HG03432 (cell line): ENCODE results near the gene NNT.

Experiments used
- ATAC-seq: cut with Tn5 transposase; IDR thresholded peaks from one replicate; pipeline ENCODE4 v1.9.1; 2021; ENCODE audit warnings: mild to moderate bottlenecking, moderate library complexity; ENCODE audit not compliant: unreplicated experiment

NNT gene

GRCh38 chr5:43622074-43622473, 19.1 kb downstream of the NNT start:
- no peak for ATAC-seq

DNA sequence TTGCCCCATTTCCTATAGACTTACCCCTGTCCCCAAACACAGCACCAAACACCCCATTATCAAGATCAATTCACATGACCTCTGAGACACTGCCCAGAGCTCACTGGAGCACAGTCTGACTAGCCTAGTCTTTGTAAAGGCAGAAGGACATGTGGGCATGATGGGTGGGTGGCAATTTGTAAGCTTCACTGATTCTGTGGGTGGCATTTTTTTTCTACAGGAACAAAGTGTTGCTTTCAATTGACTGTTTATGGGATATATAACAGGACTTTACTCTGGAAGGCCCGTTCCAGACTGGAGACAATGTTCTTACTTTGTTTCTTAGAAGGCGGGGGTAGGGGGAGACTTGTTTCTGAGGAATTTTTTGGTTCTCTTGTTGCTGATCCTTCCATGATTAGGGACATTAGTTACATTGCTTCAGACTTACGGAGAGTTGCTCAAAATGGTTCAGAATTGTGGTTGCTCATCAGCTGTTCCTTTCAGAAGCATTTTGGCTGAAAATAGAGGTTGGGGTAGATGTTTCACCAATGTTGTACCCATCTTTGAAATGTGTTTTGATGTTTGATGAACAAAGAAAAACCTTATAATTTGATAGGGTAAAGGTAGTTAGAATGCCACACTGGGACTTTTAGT, 20.2 kb downstream of the NNT start:
- no peak for ATAC-seq

DNA sequence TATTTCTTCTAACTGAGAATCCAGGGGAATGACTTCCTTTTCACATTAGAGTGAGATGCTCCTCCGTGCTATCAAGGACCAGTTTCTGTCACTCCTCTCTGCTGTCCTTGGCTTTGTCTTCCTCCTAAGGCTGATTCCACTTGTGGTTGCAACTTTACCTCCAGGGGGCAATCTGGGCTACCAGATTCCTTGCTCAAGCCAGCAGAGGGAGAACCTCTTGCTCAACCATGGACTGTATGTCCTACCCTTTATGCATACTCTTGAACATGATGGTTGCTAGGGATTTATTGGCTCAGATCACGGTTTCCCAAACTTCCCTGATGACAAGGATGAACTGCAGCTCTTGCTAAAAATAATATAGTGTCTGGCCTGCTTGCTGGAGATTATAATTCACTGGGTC, 24.0 kb downstream of the NNT start:
- no peak for ATAC-seq

- ATAC-seq, result peak; percentile 96
Measured at GRCh38 chr5:43631182-43631910, 28.4 kb downstream of the NNT start.

- ATAC-seq, result no peak
Measured at GRCh38 chr5:43634621-43635020, 31.6 kb downstream of the NNT start.

GRCh38 chr5:43635374-43635773, 32.4 kb downstream of the NNT start:
- ATAC-seq, result no peak

DNA sequence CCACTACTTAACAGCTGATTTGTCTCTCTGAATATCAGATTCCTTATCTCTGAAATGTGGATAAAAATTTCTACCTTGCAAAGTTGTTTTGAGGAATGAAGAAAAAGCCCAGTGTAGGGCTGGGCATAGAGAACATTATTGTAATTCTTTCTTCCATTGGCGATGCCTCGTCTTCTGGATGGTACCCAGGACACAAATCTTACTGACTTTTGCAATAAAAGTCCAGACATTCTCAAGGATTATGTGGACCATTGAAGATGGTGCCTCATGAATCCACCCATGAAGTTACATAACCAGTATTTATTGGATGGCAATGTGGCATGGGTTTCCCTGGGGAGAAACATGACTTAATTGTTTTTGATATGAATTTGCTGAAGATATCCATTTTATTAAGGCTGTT, 33.1 kb downstream of the NNT start:
- ATAC-seq, result no peak

- ATAC-seq, result no peak
Measured at GRCh38 chr5:43637416-43637815, 34.4 kb downstream of the NNT start.

DNA sequence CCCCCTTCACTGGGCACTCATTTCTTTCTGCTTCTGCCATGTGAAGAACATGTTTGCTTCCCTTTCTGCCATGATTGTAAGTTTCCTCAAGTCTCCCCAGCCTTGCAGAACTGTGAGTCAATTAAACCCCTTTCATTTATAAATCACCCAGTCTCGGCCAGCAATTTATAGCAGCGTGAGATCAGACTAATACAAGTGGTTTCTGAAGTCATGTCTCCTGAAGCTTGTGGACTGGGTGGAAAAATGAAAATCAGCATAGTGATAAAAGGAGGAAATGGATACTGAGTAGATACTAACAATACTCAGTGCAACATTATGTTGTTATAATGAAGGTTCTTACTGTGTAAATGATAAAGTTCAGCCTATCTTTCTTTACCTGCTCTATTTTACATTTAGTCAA, 35.1 kb downstream of the NNT start:
- no peak for ATAC-seq

DNA sequence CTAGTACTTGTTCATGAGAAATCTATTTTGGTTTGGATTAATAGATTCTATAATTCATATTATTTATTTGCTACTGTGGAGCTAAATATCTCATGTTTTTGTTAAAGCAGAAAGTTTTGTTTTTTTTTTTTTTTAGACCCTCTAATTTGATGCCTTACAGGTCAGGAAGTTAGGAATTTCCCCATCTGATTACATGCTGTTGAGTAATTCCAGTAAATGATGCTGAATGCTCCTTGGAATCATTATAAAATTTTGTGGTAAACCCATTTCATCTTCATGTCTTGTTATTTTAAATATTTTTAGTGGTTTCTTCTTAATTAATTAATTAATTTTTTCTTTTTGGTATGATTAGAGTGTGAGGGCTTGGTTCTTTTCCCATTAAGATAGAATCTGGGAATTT, 35.6 kb downstream of the NNT start:
- no peak for ATAC-seq

- ATAC-seq, result no peak
Measured at GRCh38 chr5:43639566-43639965, 36.6 kb downstream of the NNT start.

- ATAC-seq, result no peak
Measured at GRCh38 chr5:43642428-43642827, 39.4 kb downstream of the NNT start.

DNA sequence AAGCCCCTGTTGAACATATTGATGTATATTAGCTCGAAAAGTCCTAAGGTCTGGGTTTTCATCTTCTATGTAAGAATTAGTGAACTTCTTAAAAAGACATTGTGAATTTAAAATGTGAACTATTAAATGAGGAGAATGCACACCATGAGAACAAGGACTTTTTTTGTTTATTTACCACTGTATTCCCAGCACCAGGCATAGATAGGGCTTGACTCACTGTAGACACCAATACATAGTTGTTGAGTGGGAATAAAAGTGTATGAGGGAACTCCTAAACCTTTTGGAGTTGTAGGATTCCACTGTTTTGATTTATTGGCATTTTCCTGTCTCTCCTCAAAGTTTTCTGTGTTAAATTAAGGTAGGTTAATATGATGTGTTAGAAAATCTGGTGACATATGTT, 40.3 kb downstream of the NNT start:
- ATAC-seq, result no peak

DNA sequence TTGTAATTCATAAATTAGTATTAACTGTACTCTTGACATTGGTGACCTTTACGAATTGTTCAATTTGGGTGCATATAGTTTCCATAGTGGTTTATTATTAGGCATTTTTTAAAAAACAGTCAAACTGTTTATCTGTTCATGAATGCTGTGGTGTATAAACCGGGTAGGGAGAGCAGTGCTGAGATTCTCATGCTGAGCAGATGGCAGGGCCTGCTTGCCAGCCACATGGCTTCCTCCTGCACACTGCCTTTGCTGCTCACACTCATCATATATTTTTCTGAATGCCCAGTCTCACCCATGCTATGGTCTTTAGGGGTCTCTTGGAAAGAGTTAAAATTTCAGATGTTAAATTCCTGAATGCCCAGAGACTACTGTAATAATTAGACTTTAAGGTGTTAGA, 40.8 kb downstream of the NNT start:
- no peak for ATAC-seq

- ATAC-seq, result no peak
Measured at GRCh38 chr5:43646992-43647391, 44.0 kb downstream of the NNT start.

DNA sequence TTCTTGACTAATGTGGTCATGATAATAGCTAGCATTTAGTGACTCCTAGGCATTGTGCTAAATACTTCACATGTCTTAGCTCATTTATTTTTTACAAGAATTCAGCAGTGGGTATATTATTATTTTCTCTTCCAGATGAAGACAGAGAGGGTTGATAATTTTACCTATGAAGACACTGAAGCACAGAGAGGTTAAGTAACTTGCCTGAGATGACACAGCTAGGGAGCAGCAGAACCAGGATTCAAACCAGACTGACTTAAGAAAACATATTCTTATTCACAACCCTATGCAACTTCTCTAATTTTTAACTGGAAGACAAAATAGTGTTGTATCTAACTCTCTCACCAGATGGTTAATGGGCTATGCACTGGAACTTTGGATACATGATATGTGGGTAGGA, 44.8 kb downstream of the NNT start:
- no peak for ATAC-seq

DNA sequence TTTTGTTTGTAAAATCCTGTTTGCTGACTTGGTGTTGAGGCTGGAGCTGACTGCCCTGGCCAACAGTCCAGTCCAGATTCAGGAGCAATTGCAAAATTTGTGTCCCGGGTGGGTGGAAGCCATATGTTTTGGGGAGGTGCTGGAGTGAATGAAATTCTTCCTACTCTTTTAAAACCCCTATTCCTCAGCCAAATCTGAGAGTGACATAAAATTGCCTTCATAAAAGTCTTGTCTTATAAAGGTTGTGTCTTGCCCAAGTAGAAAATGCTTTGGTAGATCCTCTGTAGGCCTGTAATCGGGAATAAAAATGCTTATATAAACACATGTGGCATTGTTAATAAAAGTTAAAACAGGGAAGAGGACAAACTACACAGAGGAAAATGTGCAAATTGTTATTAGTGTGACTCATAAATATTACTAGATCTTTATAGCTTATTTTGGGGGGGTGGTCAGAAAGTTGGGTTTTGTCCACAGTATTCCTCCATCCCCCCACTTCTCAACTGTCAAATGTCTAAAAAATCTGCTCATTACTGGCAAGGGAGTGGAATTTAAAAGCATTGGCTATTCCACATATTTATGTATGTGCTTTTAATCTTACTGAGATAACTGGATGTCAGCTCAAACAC, 45.6 kb downstream of the NNT start:
- ATAC-seq, result no peak

GRCh38 chr5:43649256-43649655, 46.3 kb downstream of the NNT start:
- no peak for ATAC-seq

GRCh38 chr5:43652537-43653302, 49.7 kb downstream of the NNT start:
- ATAC-seq, result no peak

GRCh38 chr5:43658509-43658908, 55.5 kb downstream of the NNT start:
- no peak for ATAC-seq

DNA sequence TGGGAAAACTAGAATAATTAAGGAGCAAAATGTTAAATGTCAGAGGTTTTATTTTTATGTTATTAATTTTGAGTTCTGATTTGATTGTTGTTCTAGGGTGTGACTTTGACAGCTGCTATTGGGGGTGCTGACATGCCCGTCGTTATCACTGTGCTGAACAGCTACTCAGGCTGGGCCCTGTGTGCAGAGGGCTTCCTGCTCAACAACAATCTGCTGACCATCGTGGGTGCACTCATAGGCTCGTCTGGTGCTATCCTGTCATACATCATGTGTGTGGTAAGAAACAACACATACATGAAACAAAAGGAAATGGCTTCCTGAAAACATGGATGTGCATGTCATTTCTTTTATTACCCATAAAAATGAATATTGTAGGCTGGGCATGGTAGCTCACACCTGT, 56.1 kb downstream of the NNT start:
- no peak for ATAC-seq

- no peak for ATAC-seq
Measured at GRCh38 chr5:43661102-43661501, 58.1 kb downstream of the NNT start.
